Measurements from ENCODE around the gene BAHCC1.

The BAHCC1 gene

DNA sequence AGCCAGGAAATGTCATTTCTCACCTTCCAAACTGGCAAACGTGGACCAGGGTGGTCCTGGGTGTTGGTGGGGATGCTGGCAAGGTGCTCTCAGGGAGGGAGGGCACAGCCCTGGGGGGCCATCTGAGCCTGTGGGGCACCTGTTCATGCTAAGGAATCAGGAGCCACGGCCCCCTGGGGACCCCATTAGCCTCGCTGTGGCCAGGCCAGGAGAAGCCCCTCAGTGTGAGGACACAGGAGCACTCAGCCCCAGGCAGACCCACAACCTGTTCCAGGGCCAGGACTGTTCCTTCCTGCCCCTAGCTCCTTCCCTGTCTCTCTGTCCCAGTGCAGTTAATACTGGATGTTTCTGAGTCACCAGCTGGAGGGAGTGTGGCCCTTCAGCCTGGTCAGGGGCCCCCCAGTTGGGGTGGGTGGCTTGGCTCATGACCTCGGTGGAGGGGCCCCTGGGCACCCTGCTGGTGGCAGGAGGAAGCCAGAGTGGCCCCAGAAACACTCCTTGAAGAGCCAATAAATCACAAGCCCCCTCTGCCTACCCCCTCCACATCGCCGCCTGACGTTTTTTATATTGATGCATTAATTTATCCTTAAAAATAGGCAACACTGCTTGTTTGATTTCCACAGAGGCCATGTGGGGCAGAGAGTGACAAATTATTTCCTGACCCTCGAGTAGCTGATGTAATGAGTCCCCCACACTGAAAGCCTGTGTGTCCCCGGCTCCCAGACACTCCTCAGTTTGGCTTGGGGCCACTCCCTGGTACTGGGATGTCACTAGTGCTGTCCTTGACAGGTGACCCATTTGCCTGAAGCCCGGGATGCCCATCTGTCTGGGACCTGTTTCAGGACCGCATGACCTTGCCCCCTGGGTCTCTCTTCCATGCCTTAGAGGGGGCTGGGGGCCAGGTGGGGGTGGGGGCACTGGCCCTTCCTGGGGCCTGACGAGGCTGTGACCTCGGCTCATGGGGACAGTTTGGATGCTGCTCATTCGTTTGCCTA is 95.0 kb downstream of the BAHCC1 start:
- TF ChIP-seq, protein P1, sequence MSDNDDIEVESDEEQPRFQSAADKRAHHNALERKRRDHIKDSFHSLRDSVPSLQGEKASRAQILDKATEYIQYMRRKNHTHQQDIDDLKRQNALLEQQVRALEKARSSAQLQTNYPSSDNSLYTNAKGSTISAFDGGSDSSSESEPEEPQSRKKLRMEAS (IDR thresholded peaks at IDR 0.05) = no peak
- TF ChIP-seq TAF1 (IDR thresholded peaks at IDR 0.05; ENCODE audit: low read depth) (no peak), YY1 (IDR thresholded peaks at IDR 0.05; ENCODE audit: low read depth) (no peak), EP300 (IDR thresholded peaks at IDR 0.05; ENCODE audit: borderline replicate concordance) (no peak), TEAD4 (IDR thresholded peaks at IDR 0.05) (no peak), NFIC (IDR thresholded peaks at IDR 0.05) (no peak), ZBTB7A (IDR thresholded peaks at IDR 0.05; ENCODE audit: low read depth) (no peak), CEBPB (IDR thresholded peaks at IDR 0.05) (no peak), FOXM1 (IDR thresholded peaks at IDR 0.05; ENCODE audit: borderline replicate concordance, low read depth) (no peak)
- TF ChIP-seq, protein P2, sequence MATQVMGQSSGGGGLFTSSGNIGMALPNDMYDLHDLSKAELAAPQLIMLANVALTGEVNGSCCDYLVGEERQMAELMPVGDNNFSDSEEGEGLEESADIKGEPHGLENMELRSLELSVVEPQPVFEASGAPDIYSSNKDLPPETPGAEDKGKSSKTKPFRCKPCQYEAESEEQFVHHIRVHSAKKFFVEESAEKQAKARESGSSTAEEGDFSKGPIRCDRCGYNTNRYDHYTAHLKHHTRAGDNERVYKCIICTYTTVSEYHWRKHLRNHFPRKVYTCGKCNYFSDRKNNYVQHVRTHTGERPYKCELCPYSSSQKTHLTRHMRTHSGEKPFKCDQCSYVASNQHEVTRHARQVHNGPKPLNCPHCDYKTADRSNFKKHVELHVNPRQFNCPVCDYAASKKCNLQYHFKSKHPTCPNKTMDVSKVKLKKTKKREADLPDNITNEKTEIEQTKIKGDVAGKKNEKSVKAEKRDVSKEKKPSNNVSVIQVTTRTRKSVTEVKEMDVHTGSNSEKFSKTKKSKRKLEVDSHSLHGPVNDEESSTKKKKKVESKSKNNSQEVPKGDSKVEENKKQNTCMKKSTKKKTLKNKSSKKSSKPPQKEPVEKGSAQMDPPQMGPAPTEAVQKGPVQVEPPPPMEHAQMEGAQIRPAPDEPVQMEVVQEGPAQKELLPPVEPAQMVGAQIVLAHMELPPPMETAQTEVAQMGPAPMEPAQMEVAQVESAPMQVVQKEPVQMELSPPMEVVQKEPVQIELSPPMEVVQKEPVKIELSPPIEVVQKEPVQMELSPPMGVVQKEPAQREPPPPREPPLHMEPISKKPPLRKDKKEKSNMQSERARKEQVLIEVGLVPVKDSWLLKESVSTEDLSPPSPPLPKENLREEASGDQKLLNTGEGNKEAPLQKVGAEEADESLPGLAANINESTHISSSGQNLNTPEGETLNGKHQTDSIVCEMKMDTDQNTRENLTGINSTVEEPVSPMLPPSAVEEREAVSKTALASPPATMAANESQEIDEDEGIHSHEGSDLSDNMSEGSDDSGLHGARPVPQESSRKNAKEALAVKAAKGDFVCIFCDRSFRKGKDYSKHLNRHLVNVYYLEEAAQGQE (IDR thresholded peaks at IDR 0.05; ENCODE audit: low read depth) = no peak

DNA sequence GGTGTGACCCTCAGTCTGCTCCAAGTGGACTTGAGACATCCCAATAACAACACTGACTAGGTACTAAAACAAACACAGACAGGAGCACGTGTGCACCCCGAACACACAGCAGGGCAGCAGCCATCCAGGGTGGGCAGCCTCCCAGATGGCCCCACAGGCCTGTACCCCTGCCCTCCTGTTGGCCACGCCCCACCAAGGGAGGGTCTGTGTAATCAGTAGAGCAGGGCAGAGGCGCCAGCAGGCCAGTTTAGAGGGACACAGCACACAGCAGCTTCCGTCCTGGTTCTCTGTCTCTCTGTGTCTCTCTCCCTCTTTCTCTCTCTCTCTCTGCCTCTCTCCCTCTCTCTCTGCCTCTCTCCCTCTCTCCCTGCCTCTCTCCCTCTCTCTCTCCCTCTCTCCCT is 95.9 kb downstream of the BAHCC1 start:
- TF ChIP-seq NFIC (IDR thresholded peaks at IDR 0.05) (no peak), EP300 (IDR thresholded peaks at IDR 0.05; ENCODE audit: borderline replicate concordance) (no peak), CREB1 (IDR thresholded peaks at IDR 0.05; ENCODE audit: low read depth) (no peak), FOXM1 (IDR thresholded peaks at IDR 0.05; ENCODE audit: borderline replicate concordance, low read depth) (no peak), ZBTB7A (IDR thresholded peaks at IDR 0.05; ENCODE audit: low read depth) (no peak), TAF1 (IDR thresholded peaks at IDR 0.05; ENCODE audit: low read depth) (no peak), TEAD4 (IDR thresholded peaks at IDR 0.05) (no peak), CEBPB (IDR thresholded peaks at IDR 0.05) (no peak), YY1 (IDR thresholded peaks at IDR 0.05; ENCODE audit: low read depth) (no peak), RAD21 (IDR thresholded peaks at IDR 0.05; ENCODE audit: low read depth) (no peak), EGR1 (IDR thresholded peaks at IDR 0.05) (no peak), TCF12 (IDR thresholded peaks at IDR 0.05; ENCODE audit: low read depth) (no peak)
- TF ChIP-seq, protein P3, sequence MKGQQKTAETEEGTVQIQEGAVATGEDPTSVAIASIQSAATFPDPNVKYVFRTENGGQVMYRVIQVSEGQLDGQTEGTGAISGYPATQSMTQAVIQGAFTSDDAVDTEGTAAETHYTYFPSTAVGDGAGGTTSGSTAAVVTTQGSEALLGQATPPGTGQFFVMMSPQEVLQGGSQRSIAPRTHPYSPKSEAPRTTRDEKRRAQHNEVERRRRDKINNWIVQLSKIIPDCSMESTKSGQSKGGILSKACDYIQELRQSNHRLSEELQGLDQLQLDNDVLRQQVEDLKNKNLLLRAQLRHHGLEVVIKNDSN (IDR thresholded peaks at IDR 0.05) = no peak
- TF ChIP-seq, protein P2 (IDR thresholded peaks at IDR 0.05; ENCODE audit: low read depth) = no peak
- TF ChIP-seq, protein P1 (IDR thresholded peaks at IDR 0.05) = no peak

DNA sequence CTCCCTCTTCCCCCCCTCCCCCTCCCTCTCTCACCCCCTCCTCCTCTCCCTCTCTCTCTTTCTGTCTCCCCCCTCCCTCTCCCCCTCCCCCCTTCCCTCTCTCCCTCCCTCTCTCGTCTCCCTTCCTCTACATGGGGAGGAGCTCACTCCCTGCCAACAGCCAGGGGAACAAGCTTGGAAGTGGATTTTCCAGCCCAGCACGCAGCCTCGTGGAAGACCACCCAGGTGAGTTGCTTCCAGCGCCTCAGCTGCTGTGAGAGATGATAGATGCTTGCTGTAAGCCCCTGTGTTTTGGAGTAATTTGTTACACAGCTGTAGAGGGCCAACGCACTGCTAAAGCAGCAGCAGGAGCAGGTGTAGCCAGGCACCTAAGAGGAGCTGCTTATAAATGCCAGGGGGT is 96.5 kb downstream of the BAHCC1 start:
- TF ChIP-seq TCF12 (IDR thresholded peaks at IDR 0.05; ENCODE audit: low read depth) = no peak
- no peak for TF ChIP-seq EGR1 (IDR thresholded peaks at IDR 0.05)
- TF ChIP-seq, protein P1 (IDR thresholded peaks at IDR 0.05) = no peak
- TF ChIP-seq, protein P2 (IDR thresholded peaks at IDR 0.05; ENCODE audit: low read depth) = no peak
- no peak for TF ChIP-seq ZBTB7A (IDR thresholded peaks at IDR 0.05; ENCODE audit: low read depth)
- TF ChIP-seq, protein P3 (IDR thresholded peaks at IDR 0.05) = no peak
- TF ChIP-seq CREB1 (IDR thresholded peaks at IDR 0.05; ENCODE audit: low read depth) = no peak
- TF ChIP-seq NFIC (IDR thresholded peaks at IDR 0.05) = no peak
- no peak for TF ChIP-seq TEAD4 (IDR thresholded peaks at IDR 0.05)
- TF ChIP-seq RAD21 (IDR thresholded peaks at IDR 0.05; ENCODE audit: low read depth) = no peak
- no peak for TF ChIP-seq EP300 (IDR thresholded peaks at IDR 0.05; ENCODE audit: borderline replicate concordance)
- TF ChIP-seq TAF1 (IDR thresholded peaks at IDR 0.05; ENCODE audit: low read depth) = no peak
